Measurements from ENCODE around the gene KCTD3.
A peak's percentile ranks its signal among the peaks of the same experiment; 100 is the strongest.

The KCTD3 gene

DNA sequence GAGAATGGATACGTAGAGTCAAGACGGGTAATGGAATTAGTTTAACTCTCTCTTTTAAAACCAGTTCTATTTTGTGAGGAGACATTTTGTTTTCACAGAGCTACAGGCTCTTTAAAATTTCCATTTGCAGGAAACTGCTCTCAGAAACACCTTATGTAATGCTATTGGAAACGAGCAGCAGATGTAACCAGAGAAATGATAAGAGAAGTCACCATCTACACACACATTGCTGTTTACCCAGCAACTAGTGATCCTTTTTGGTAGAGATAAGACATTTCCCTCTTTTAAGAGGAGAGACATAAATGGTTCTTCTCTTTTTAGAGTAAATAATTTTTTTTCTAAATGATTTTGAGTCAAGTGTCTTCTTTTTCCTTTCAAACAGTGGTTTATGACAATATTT is 80.6 kb downstream of the KCTD3 start:
- no peaks in the 10 kb centered on the region for H4K20me1 ChIP-seq (ENCODE audit: insufficient read depth, low read length, poor library complexity, severe bottlenecking)
- no peak overlapping the region for H3K9ac ChIP-seq (ENCODE audit: low read depth, low read length, poor library complexity, severe bottlenecking)
- H3K36me3 ChIP-seq (ENCODE audit: insufficient read depth, low read length), result no peaks in the 10 kb centered on the region
- H3K4me3 ChIP-seq (ENCODE audit: low read length, poor library complexity, severe bottlenecking), result no peak overlapping the region
- H3K4me1 ChIP-seq (ENCODE audit: insufficient read depth, low read length, poor library complexity, severe bottlenecking), result no peaks in the 10 kb centered on the region
- H3F3A ChIP-seq (ENCODE audit: low read depth), result no peaks in the 10 kb centered on the region
- H3K79me2 ChIP-seq (ENCODE audit: insufficient read depth, low read length), result no peaks in the 10 kb centered on the region
- no peaks in the 10 kb centered on the region for H3K9me3 ChIP-seq (ENCODE audit: insufficient read depth, low read depth, low read length)
- H2AFZ ChIP-seq (ENCODE audit: low read length), result no peak overlapping the region
- no peaks in the 10 kb centered on the region for H3K27me3 ChIP-seq (ENCODE audit: insufficient read depth, low read length, poor library complexity, severe bottlenecking)
- TF ChIP-seq, protein P1, sequence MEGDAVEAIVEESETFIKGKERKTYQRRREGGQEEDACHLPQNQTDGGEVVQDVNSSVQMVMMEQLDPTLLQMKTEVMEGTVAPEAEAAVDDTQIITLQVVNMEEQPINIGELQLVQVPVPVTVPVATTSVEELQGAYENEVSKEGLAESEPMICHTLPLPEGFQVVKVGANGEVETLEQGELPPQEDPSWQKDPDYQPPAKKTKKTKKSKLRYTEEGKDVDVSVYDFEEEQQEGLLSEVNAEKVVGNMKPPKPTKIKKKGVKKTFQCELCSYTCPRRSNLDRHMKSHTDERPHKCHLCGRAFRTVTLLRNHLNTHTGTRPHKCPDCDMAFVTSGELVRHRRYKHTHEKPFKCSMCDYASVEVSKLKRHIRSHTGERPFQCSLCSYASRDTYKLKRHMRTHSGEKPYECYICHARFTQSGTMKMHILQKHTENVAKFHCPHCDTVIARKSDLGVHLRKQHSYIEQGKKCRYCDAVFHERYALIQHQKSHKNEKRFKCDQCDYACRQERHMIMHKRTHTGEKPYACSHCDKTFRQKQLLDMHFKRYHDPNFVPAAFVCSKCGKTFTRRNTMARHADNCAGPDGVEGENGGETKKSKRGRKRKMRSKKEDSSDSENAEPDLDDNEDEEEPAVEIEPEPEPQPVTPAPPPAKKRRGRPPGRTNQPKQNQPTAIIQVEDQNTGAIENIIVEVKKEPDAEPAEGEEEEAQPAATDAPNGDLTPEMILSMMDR (conservative IDR thresholded peaks at IDR 0.05; ENCODE audit: low read length), result no peak
- H3K4me2 ChIP-seq (ENCODE audit: low read depth, low read length, poor library complexity, severe bottlenecking), result no peak overlapping the region
- H3K9me2 ChIP-seq (replicated peaks; ENCODE audit: low read depth, low read length), result no peaks in the 10 kb centered on the region

DNA sequence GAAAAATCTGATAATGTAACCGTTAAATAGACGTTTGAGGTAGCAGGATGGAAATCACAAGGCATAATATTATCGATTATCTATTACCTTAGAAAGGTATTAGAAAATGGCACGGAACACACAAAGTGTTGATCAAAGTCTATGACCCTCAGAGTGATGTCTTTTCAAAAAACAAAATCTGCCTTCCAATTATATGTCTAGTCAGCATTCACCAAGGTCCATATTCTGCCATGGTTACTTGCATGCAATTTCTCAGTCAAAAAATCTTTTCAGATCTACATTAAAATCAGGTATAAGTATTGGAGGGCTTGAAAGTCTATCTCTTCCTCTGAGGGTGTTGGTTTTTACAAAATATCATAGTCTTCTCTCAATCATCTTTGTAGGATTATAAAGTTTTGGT is 81.9 kb downstream of the KCTD3 start:
- Histone ChIP-seq H3F3A (ENCODE audit: low read depth) (no peaks in the 10 kb centered on the region), H3K4me2 (ENCODE audit: low read depth, low read length, poor library complexity, severe bottlenecking) (no peak overlapping the region), H3K79me2 (ENCODE audit: insufficient read depth, low read length) (no peaks in the 10 kb centered on the region), H3K4me3 (ENCODE audit: low read length, poor library complexity, severe bottlenecking) (no peak overlapping the region), H2AFZ (ENCODE audit: low read length) (no peak overlapping the region), H4K20me1 (ENCODE audit: insufficient read depth, low read length, poor library complexity, severe bottlenecking) (no peaks in the 10 kb centered on the region), H3K4me1 (ENCODE audit: insufficient read depth, low read length, poor library complexity, severe bottlenecking) (no peaks in the 10 kb centered on the region), H3K9me2 (replicated peaks; ENCODE audit: low read depth, low read length) (no peaks in the 10 kb centered on the region), H3K27me3 (ENCODE audit: insufficient read depth, low read length, poor library complexity, severe bottlenecking) (no peaks in the 10 kb centered on the region), H3K36me3 (ENCODE audit: insufficient read depth, low read length) (no peaks in the 10 kb centered on the region), H3K9ac (ENCODE audit: low read depth, low read length, poor library complexity, severe bottlenecking) (no peak overlapping the region), H3K9me3 (ENCODE audit: insufficient read depth, low read depth, low read length) (no peaks in the 10 kb centered on the region)
- no peak for TF ChIP-seq EZH2phosphoT487 (IDR thresholded peaks at IDR 0.05; ENCODE audit: borderline replicate concordance)
- TF ChIP-seq, protein P1 (conservative IDR thresholded peaks at IDR 0.05; ENCODE audit: low read length), result no peak

DNA sequence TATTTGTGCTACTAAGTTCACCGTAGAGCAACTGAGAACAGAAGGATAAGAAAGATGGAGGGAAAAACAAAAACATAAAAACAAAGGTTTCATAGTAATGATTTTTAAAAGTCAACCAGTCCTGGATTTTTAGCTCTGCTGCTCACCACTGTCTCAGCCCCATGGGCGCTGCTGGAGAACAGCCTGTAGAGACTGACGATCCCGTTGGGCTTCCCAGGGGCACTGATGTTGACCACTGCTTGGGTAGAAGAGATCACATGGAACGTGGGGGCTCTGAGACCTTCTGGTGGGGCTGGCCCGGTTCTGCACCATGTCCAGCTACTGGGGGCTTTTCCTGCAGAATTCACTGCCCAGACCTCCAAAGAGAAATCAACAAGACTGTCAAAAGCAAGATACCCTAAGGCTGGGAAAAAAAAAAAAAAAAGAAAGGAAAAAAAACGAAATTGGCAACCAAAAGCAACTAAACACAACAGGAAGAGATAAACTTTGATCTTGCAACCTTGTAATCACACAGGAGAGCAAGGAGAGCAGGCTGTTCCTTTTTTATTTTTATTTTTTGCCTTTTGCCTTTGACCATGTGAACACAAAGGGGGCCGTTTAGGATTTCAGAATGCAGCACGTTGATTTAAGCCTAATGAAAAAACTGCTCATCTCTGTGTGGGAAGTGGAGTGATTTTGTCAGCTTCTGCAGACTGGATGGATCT is 83.5 kb downstream of the KCTD3 start:
- Histone ChIP-seq H2AFZ (ENCODE audit: low read length) (no peak overlapping the region), H3K27me3 (ENCODE audit: insufficient read depth, low read length, poor library complexity, severe bottlenecking) (no peaks in the 10 kb centered on the region), H3K4me1 (ENCODE audit: insufficient read depth, low read length, poor library complexity, severe bottlenecking) (no peaks in the 10 kb centered on the region), H3K79me2 (ENCODE audit: insufficient read depth, low read length) (no peaks in the 10 kb centered on the region), H3K9me2 (replicated peaks; ENCODE audit: low read depth, low read length) (no peaks in the 10 kb centered on the region), H3F3A (ENCODE audit: low read depth) (no peaks in the 10 kb centered on the region), H3K36me3 (ENCODE audit: insufficient read depth, low read length) (no peaks in the 10 kb centered on the region), H3K9ac (ENCODE audit: low read depth, low read length, poor library complexity, severe bottlenecking) (no peak overlapping the region), H3K4me3 (ENCODE audit: low read length, poor library complexity, severe bottlenecking) (no peak overlapping the region), H4K20me1 (ENCODE audit: insufficient read depth, low read length, poor library complexity, severe bottlenecking) (no peaks in the 10 kb centered on the region), H3K4me2 (ENCODE audit: low read depth, low read length, poor library complexity, severe bottlenecking) (peak overlapping the region; percentile 32), H3K9me3 (ENCODE audit: insufficient read depth, low read depth, low read length) (no peaks in the 10 kb centered on the region)
- TF ChIP-seq EZH2phosphoT487 (IDR thresholded peaks at IDR 0.05; ENCODE audit: borderline replicate concordance), result no peak
- TF ChIP-seq, protein P1 (conservative IDR thresholded peaks at IDR 0.05; ENCODE audit: low read length), result no peak

Measured in Loucy (cell line).